ENCODE results near the gene GRK5. TPM values are rescaled to one million over a fixed set of nuclear protein-coding genes. Genes with fewer than 3 reads are reported as not detected.

The GRK5 gene

Small RNA genes within 50 kb of the gene (small RNA-seq; reads per million reads assigned to genes)
- gene MIR4681 (ENCODE audit: insufficient read depth) (not detected), gene RN7SL749P (ENCODE audit: insufficient read depth) (not detected)

All from mesendoderm (in vitro differentiated cells).